Inflammatory macrophage treated with lipopolysaccharide for 4 hours (primary cell): ENCODE measurements around the gene CD300LG.
"Not testable (repeated sequence)": the region's sequence is repeated elsewhere in the genome, so short reads cannot be mapped to it uniquely, and the experiment has no call there.

Source experiments
- DNase-seq: peaks from one replicate; pipeline ENCODE4 v3.0.0-alpha.2; 2020

The CD300LG gene

GRCh38 chr17:43846963-43847371, at the start of gene CD300LG:
TSS of gene CD300LG (plus strand) at chr17:43847176. CDS start at chr17:43847217, 41 bp downstream.
- peak; percentile 49 for DNase-seq

GRCh38 chr17:43798024-43798423, 49.0 kb upstream of the CD300LG start:
- DNase-seq = not testable (repeated sequence)

- no peak for DNase-seq
Measured at GRCh38 chr17:43799047-43799446, 47.9 kb upstream of the CD300LG start.

GRCh38 chr17:43800736-43801135, 46.2 kb upstream of the CD300LG start:
- no peak for DNase-seq

- DNase-seq = no peak
Measured at GRCh38 chr17:43801844-43802243, 45.1 kb upstream of the CD300LG start.

- no peak for DNase-seq
Measured at GRCh38 chr17:43803758-43804157, 43.2 kb upstream of the CD300LG start.

- no peak for DNase-seq
Measured at GRCh38 chr17:43805117-43805516, 41.9 kb upstream of the CD300LG start.

GRCh38 chr17:43808076-43808475, 38.9 kb upstream of the CD300LG start:
- peak; percentile 46 for DNase-seq

GRCh38 chr17:43809121-43809520, 37.9 kb upstream of the CD300LG start:
- no peak for DNase-seq

- no peak for DNase-seq
Measured at GRCh38 chr17:43810226-43810715, 36.7 kb upstream of the CD300LG start.

GRCh38 chr17:43810823-43811222, 36.2 kb upstream of the CD300LG start:
- DNase-seq = no peak

- no peak for DNase-seq
Measured at GRCh38 chr17:43812396-43813265, 34.3 kb upstream of the CD300LG start.

GRCh38 chr17:43813386-43813785, 33.6 kb upstream of the CD300LG start:
- DNase-seq = no peak

- no peak for DNase-seq
Measured at GRCh38 chr17:43814026-43814425, 33.0 kb upstream of the CD300LG start.

- peak; percentile 67 for DNase-seq
Measured at GRCh38 chr17:43814714-43815113, 32.3 kb upstream of the CD300LG start.

GRCh38 chr17:43816336-43817320, 30.3 kb upstream of the CD300LG start:
- DNase-seq = no peak

- no peak for DNase-seq
Measured at GRCh38 chr17:43817826-43818225, 29.1 kb upstream of the CD300LG start.

- no peak for DNase-seq
Measured at GRCh38 chr17:43818966-43819365, 28.0 kb upstream of the CD300LG start.

GRCh38 chr17:43820759-43821158, 26.2 kb upstream of the CD300LG start:
- no peak for DNase-seq

GRCh38 chr17:43822570-43823190, 24.3 kb upstream of the CD300LG start:
- no peak for DNase-seq

GRCh38 chr17:43823350-43824084, 23.5 kb upstream of the CD300LG start:
- no peak for DNase-seq

GRCh38 chr17:43825567-43825966, 21.4 kb upstream of the CD300LG start:
- no peak for DNase-seq
